ENCODE measurements around the gene ELF2.
"Not testable (repeated sequence)": the region's sequence is repeated elsewhere in the genome, so short reads cannot be mapped to it uniquely, and the experiment has no call there.

- not testable (repeated sequence) for TF ChIP-seq CTCF, POLR2A (IDR thresholded peaks at IDR 0.05)
Observed at GRCh38 chr4:139213633-139214032, 36.6 kb upstream of the ELF2 start.

Measured in thyroid gland (tissue), 4 donors.